ENCODE results near the gene IL20.
"Not testable (repeated sequence)": the region's sequence is repeated elsewhere in the genome, so short reads cannot be mapped to it uniquely, and the experiment has no call there.

Gene IL20

DNA sequence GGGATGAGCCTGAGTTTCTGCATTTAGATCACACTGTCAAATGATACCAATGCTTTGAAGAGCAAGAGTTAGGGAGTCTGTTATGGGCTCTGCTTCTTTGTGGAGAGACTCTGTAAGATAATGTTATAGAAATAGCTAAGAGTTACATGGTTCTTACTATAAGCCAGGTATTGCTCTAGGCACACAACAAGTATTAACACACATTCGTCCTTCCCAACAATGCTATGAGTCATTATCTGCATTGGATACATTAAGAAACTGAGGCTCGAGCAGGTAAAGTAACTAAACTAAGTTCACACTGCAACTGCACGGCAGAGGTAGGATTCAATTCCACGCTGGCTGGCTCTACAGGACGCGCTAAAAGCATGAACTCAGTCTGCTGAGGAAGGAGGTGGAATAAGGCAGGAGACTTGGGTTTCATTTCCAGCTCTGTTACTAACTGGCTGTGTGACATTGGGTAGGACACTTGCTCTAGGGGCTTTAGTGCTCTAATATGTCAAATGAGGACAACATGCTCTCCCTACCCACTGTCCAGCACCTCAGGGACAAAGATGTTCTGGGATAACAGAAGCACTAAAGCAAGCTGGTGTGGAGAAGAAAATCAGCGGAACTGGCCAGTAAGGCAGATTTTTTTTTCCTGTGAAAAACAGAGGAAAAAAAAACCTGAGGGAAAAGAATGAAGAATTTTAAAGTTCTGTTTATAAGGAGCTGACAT lies 23.7 kb upstream of the IL20 start:
- no peak for DNase-seq (ENCODE audit: low read depth in 3 of 3, low spot score in 1 of 3)

DNA sequence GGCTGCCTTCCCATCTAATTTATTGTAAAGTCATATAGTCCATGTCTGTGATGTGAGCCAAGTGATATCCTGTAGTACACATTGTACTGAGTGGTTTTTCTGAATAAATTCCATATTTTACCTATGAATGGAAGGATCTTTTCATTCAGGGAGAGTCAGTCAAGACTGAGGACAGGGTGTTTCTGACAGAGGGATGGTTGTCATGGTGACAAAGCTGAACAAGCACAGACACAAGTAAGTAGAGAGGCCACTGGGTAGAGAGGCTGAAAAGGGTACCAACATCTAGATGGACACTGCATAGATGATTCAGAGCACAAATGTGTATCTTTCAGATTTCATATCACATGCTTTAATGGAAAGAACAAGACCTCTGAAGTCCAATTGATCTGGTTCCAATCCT lies 22.6 kb upstream of the IL20 start:
- DNase-seq (ENCODE audit: low read depth in 3 of 3, low spot score in 1 of 3) = no peak

DNA sequence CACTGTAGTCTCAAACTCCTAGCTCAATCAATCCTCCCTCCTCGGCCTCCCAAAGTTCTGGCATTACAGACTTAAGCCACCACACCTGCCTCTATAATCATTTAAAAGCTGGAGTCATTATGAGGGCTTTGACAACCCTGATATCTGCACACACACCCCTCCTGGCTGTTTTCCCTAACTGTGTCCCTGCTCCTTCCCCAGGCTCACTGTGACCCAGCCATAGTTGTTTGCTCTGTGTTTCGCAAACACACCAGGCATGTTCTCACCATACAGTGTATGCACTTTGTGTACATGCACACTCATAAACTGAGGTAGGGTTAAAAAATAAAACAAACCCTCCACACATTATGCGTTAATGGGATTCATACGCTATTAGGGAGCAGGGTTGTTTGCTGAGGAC lies 21.8 kb upstream of the IL20 start:
- DNase-seq (ENCODE audit: low read depth in 3 of 3, low spot score in 1 of 3) = no peak

GRCh38 chr1:206846487-206846886 lies 18.9 kb upstream of the IL20 start:
- no peak for DNase-seq (ENCODE audit: low read depth in 3 of 3, low spot score in 1 of 3)

- DNase-seq (ENCODE audit: low read depth in 3 of 3, low spot score in 1 of 3) = no peak
Measured at GRCh38 chr1:206847337-206847834, 18.0 kb upstream of the IL20 start.

DNA sequence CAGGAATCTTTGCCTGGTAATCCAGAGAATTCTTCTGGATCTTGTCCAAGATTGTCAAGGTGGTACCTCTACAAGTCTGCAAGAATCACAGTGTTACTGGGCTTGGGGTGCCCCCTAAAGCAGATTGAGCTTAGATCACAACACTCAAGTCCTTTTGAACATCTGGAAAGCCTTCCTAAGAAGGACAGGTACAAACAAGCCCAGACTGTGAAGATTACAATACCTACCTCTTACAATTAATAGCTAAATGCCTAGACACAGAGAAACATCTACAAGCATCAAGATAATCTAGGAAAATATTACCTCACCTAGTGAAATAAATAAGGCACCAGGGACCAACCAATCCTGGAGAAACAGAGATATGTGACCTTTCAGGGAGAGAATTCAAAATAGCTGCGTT lies 17.5 kb upstream of the IL20 start:
- DNase-seq (ENCODE audit: low read depth in 3 of 3, low spot score in 1 of 3) = no peak

GRCh38 chr1:206850401-206850800 lies 15.0 kb upstream of the IL20 start:
- no peak for DNase-seq (ENCODE audit: low read depth in 3 of 3, low spot score in 1 of 3)

DNA sequence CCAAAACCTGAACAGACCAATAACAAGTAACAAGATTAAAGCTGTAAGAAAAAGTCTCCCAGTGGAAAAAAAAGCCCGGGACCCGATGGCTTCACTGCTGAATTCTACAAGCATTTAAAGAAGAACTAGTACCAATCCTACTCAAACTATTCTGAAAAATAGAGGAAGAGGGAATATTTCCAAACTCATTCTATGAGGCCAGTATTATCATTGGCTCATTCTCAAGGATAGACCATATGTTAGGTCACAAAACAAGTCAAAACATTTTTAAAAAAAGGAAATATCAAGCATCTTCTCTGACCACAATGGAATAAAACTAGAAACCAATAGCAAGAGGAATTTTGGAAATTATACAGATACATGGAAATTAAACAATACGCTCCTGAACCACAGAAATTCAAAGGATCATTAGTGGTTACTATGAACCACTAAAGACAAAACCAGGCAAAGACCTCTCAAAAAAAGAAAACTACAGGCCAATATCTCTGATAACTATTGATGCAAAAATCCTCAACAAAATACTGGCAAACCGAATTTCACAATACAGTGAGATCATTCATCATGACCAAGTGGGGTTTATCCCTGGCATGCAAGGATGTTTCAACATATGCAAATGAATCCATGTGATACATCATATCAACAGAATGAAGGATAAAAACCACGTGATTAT lies 13.9 kb upstream of the IL20 start:
- no peak for DNase-seq (ENCODE audit: low read depth in 3 of 3, low spot score in 1 of 3)

GRCh38 chr1:206852662-206853061 lies 12.8 kb upstream of the IL20 start:
- DNase-seq (ENCODE audit: low read depth in 3 of 3, low spot score in 1 of 3) = not testable (repeated sequence)

DNA sequence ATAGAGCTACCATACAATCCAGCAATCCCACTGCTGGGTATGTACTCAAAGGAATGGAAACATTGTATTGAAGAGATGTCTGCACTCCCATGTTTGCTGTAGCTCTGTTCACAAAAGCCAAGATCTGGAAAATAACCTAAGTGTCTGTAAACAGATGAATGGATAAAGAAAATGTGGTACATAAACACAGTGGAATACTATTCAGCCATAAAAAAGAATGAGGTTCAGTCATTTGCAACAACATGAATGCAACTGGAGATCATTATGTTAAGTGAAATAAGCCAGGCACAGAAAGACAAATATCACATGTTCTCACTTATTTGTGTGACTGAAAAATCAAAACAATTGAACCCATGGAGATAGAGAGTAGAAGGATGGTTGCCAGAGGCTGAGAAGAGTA lies 11.7 kb upstream of the IL20 start:
- not testable (repeated sequence) for DNase-seq (ENCODE audit: low read depth in 3 of 3, low spot score in 1 of 3)

DNA sequence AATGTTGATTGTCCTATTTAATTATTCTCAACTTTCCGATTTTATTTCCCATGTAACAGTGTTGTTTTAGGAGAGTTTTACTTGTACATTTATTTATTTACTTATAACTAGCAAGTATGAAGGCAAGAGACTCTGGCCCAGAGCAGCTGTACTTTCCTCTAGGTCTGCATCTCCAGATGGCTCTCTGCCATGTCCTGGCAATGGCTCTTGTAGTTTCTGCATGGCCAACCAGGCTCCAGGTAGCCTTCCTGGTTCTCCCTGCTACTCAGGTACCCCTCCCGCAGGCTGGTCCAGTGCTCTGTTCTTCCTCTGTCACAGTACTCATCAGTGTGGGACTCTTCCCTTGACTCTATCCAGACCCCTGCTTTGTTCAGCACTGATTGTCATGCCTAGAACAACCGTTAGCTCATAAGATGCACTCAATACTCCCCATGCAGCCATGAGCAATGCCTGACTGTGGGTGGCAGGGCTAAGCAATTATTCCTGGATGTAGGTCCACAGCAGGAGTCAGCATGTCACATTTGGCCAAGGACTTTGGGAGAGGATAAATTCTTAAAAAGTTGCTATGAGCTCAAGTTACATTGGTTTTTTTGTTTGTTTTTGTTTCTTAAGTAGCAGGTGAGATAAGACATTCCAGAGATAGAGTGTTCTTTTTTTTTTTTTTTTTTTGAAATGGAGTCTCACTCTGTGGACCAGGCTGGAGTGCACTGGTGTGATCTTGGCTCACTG lies 10.9 kb upstream of the IL20 start:
- no peak for DNase-seq (ENCODE audit: low read depth in 3 of 3, low spot score in 1 of 3)

GRCh38 chr1:206855859-206856258 lies 9.6 kb upstream of the IL20 start:
- DNase-seq (ENCODE audit: low read depth in 3 of 3, low spot score in 1 of 3) = no peak

GRCh38 chr1:206856674-206857464 lies 8.6 kb upstream of the IL20 start:
- DNase-seq (ENCODE audit: low read depth in 3 of 3, low spot score in 1 of 3) = no peak

DNA sequence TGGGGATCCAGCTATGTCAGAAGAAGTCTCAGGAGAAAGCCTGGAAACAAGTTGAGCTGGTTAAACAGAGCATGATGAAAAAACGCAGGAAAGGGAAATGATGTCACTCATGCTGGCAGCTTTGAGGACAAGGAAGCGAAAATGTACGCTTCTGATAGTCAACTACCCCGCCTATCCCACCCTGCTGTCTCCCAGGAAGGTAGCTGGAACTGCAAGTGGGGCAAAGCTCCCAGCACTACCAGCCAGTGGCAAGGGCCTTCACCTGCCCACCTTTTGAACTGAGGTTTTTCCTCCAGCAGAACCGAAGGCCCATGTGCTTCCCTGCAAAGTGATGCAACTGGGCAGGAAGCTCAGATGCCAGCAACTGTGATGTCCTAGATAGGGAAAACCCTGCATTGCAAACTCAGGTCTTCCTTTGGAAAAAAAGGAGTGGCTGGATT lies 6.3 kb upstream of the IL20 start:
- DNase-seq (ENCODE audit: low read depth in 3 of 3, low spot score in 1 of 3) = no peak

GRCh38 chr1:206860165-206860564 lies 5.3 kb upstream of the IL20 start:
- DNase-seq (ENCODE audit: low read depth in 3 of 3, low spot score in 1 of 3) = no peak

- DNase-seq (ENCODE audit: low read depth in 3 of 3, low spot score in 1 of 3) = no peak
Measured at GRCh38 chr1:206863266-206863665, 2.2 kb upstream of the IL20 start.

GRCh38 chr1:206866062-206866461 lies 639 bp downstream of the IL20 start:
- DNase-seq (ENCODE audit: low read depth in 3 of 3, low spot score in 1 of 3) = no peak

DNA sequence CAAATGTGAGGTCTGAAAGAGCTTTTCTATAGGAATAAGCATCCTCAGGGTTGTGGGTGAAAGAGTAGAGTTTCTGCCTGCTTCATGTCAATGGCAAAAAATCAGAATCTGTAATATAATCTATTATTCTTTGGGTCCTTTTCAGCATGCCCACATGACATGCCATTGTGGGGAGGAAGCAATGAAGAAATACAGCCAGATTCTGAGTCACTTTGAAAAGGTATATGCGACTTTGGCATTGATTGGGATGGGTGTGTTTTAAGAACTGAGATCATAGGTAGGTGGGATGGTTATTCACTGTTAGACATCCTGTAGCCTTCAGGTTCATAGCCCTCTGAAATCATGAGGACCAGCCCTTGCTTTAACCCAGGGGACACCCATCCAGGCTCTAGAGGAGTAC lies 1.8 kb downstream of the IL20 start:
- DNase-seq (ENCODE audit: low read depth in 3 of 3, low spot score in 1 of 3) = no peak

- DNase-seq (ENCODE audit: low read depth in 3 of 3, low spot score in 1 of 3) = no peak
Measured at GRCh38 chr1:206867716-206868115, 2.3 kb downstream of the IL20 start.

DNA sequence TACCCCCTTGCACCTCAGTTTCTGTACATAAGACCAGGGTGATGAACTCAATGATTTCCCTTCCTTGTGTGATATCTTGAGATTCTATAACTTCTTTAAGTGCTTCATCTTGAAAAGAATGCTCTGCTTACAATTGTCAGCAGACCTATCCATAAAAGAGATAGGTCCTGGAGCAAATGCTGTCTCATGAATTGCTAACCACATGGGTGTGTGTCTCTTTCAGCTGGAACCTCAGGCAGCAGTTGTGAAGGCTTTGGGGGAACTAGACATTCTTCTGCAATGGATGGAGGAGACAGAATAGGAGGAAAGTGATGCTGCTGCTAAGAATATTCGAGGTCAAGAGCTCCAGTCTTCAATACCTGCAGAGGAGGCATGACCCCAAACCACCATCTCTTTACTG lies 2.8 kb downstream of the IL20 start:
- no peak for DNase-seq (ENCODE audit: low read depth in 3 of 3, low spot score in 1 of 3)

DNA sequence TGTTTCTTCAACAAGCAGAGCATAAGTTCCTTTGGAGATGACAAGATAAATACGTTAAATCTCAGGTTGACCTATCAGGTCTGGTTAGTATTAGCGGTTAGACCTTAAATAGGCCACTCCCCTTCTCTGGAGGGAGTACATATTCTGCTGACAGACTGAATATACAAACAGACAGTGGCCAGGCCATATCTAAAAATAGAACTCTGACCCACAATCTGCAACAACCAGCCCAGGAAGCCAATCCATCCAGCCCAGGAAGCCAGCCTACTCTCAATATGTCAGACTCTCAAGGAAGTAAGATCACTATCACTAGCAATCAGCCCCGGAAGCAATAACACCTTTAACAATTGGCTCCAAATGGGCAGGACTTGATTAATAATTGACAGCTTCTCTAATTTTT lies 6.7 kb downstream of the IL20 start:
- no peak for DNase-seq (ENCODE audit: low read depth in 3 of 3, low spot score in 1 of 3)
